ENCODE measurements around the gene IFITM10. TPM values are rescaled to one million over a fixed set of nuclear protein-coding genes. Genes with fewer than 3 reads are reported as not detected.
A peak's percentile ranks its signal among the peaks of the same experiment; 100 is the strongest.

Gene IFITM10
- total RNA-seq, 4 donors from 2014 or later, result 0.88 to 6.3 (median 2.4) TPM

GRCh38 chr11:1753929-1754305 is 3.5 kb upstream of the IFITM10 start:
- no peak for DNase-seq
- TF ChIP-seq POLR2A (IDR thresholded peaks at IDR 0.05), result no peak
- TF ChIP-seq, protein P1, sequence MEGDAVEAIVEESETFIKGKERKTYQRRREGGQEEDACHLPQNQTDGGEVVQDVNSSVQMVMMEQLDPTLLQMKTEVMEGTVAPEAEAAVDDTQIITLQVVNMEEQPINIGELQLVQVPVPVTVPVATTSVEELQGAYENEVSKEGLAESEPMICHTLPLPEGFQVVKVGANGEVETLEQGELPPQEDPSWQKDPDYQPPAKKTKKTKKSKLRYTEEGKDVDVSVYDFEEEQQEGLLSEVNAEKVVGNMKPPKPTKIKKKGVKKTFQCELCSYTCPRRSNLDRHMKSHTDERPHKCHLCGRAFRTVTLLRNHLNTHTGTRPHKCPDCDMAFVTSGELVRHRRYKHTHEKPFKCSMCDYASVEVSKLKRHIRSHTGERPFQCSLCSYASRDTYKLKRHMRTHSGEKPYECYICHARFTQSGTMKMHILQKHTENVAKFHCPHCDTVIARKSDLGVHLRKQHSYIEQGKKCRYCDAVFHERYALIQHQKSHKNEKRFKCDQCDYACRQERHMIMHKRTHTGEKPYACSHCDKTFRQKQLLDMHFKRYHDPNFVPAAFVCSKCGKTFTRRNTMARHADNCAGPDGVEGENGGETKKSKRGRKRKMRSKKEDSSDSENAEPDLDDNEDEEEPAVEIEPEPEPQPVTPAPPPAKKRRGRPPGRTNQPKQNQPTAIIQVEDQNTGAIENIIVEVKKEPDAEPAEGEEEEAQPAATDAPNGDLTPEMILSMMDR (IDR thresholded peaks at IDR 0.05), result no peak
- H3K4me3 ChIP-seq, result no peak overlapping the region
- H3K27me3 ChIP-seq, result peaks cover 0 to 17% (median 0%) of the 10 kb centered on the region in 4 donors
- WGBS, 2 donors, result 97% methylated on average over 6 of the region's 14 CpGs; no CpG with 5 or more reads in 1 of the 2 donors
- H3K9me3 ChIP-seq, result no peaks in the 10 kb centered on the region
- intact Hi-C loops (cut with DNase I), result no loop called here
- H3K27ac ChIP-seq, result no peak overlapping the region
- H3K36me3 ChIP-seq, result peaks cover 38 to 74% (median 44%) of the 10 kb centered on the region in 3 donors
- H3K4me1 ChIP-seq, result peaks cover 31 to 90% (median 55%) of the 10 kb centered on the region in 3 donors

DNA sequence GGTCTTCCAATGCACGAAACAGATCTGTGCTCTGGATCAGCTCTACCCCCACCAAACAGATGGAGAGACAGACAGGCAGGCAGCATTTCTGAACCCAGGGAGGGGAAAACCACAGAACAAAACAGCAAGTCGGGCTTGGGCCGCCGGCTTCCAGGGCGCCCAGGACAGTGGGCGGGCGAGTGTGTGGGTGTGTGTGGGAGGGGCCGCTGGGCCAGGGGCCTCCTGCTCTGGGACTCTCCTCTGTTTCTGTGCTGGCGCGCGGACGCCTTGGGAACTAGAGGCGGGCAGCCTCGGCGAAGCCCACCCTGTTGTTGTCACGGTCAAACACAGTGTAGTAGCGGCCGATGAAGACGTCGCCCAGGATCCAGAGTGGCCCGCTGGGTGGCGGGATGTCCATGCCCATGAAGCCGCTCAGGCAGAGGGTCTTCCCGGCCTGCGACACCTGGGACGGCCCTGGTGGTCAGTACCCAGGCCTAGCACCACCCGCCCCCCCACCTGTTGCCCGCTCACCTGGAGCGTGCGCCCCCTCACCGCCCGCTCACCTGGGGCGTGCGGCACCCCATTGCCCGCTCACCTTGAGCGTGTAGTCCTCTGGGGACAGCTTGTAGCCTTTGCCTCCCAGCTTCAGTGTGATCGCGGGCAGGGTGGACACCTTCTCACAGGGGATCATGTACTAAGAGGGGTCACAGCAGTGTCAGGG is 3.0 kb upstream of the IFITM10 start:
- peaks cover 0 to 22% (median 0%) of the 10 kb centered on the region in 4 donors for H3K27me3 ChIP-seq
- H3K36me3 ChIP-seq, result peaks cover 35 to 69% (median 44%) of the 10 kb centered on the region in 3 donors
- H3K27ac ChIP-seq, result no peak overlapping the region
- no peaks in the 10 kb centered on the region for H3K9me3 ChIP-seq
- TF ChIP-seq, protein P1 (IDR thresholded peaks at IDR 0.05), result no peak
- TF ChIP-seq POLR2A (IDR thresholded peaks at IDR 0.05), result no peak
- 90 to 91% methylated on average over 16 to 18 of the region's 38 CpGs for WGBS, 2 donors
- DNase-seq, result no peak
- peaks cover 36 to 90% (median 60%) of the 10 kb centered on the region in 3 donors for H3K4me1 ChIP-seq
- no peak overlapping the region for H3K4me3 ChIP-seq
- intact Hi-C loops (cut with DNase I), result no loop called here

DNA sequence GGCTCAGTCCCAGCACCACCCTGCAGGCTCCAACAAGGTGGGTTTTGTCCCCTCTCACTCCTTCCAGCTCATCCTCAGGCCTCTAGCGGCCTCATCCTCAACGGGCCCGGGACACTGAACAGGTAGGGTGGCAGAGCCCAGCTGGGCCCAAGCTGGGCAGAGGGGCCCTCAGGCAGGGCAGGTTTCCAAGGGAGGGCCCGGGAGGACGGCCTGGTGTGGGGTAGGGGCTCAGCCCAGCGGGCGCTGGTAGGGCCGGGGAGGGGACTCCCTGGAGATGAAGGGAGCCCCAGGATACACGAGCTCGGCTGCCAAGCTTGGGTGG is 2.5 kb upstream of the IFITM10 start:
- H3K36me3 ChIP-seq, result peaks cover 35 to 64% (median 44%) of the 10 kb centered on the region in 3 donors
- H3K9me3 ChIP-seq, result no peaks in the 10 kb centered on the region
- DNase-seq, result no peak
- 80% methylated on average over 1 of the region's 10 CpGs; no CpG with 5 or more reads in 1 of the 2 donors for WGBS, 2 donors
- TF ChIP-seq POLR2A (IDR thresholded peaks at IDR 0.05), result no peak
- TF ChIP-seq, protein P1 (IDR thresholded peaks at IDR 0.05), result no peak
- intact Hi-C loops (cut with DNase I), result no loop called here
- peaks cover 0 to 27% (median 0%) of the 10 kb centered on the region in 4 donors for H3K27me3 ChIP-seq
- H3K4me1 ChIP-seq, result peaks cover 36 to 90% (median 62%) of the 10 kb centered on the region in 3 donors
- H3K27ac ChIP-seq, result peak overlapping the region in 1 of 4 donors; percentile 1
- H3K4me3 ChIP-seq, result no peak overlapping the region

DNA sequence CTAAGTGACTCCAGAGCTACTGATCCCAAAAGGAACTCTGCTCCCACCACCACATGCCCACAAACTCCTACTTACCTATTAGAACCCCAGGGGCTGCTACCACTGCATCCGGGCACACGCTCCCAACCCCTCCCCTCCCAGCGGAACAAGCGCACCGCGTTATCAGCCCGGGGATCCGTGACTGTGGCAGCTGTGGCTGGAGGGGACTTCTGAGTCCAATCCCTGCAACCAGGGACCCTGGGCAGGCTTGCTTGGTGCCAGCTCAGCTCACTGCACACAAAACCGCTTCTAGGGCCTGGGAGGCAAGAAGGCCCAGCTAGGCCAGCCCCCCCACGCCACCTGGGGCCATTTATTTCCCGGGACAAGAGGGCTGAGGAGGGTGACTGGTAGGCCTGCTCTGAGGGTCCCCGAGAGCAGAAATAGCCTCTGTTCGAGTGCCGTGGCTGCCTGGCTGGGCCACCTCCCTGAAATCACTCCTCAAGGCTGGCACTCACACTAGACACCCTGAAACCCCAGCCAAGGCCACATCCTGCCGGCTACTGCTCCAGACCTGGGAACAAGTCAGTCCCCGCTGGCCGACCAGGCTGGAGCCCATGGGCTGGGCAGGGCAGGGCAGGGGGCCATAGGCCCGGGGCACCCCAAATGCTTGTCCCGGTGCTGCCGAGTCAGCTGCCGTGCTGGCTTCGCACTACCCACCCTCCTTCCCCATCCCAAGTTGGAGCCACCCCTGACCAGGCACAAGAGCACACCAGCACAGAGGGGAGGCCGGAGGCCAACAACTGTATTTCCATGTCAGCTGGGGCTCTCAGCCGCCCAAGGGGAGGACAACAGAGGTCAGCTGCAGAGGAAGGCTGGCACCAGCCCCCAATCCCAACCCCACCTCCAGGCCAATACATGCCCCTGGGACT is 1.9 kb upstream of the IFITM10 start:
- H3K4me1 ChIP-seq, result peaks cover 31 to 90% (median 56%) of the 10 kb centered on the region in 3 donors
- DNase-seq, result no peak
- peaks cover 0 to 33% (median 0%) of the 10 kb centered on the region in 4 donors for H3K27me3 ChIP-seq
- WGBS, 2 donors, result 67 to 75% methylated on average over 2 to 3 of the region's 24 CpGs
- intact Hi-C loops (cut with DNase I), result no loop called here
- H3K27ac ChIP-seq, result peak overlapping the region in 2 of 4 donors; percentile 1 to 63
- no peaks in the 10 kb centered on the region for H3K9me3 ChIP-seq
- TF ChIP-seq POLR2A (IDR thresholded peaks at IDR 0.05), result no peak
- TF ChIP-seq, protein P1 (IDR thresholded peaks at IDR 0.05), result no peak
- no peak overlapping the region for H3K4me3 ChIP-seq
- peaks cover 29 to 58% (median 43%) of the 10 kb centered on the region in 3 donors for H3K36me3 ChIP-seq
